SK-N-SH treated with all-trans-retinoic acid at 6 μM for 48 hours (cell line): ENCODE data around the gene TCF12.
"Not testable (repeated sequence)": the region's sequence is repeated elsewhere in the genome, so short reads cannot be mapped to it uniquely, and the experiment has no call there.

Experiments
- ATAC-seq: fragments of 200-7000 bp; cut with Tn5 transposase; 3 replicates; pipeline ENCODE4 v1.9.1; 2020; ENCODE audit warnings: mild to moderate bottlenecking, moderate library complexity
- ARNTL ChIP-seq: fragments of 450-650 bp; formaldehyde crosslinking; IDR thresholded peaks from 2 replicates; pipeline ENCODE4 v1.5.0; 2020; ENCODE audit warnings: low read depth, mild to moderate bottlenecking, moderate library complexity, borderline replicate concordance
- BACH2 ChIP-seq: fragments of 250-450 bp; sonication (Bioruptor Pico); IDR thresholded peaks from 2 replicates; pipeline ENCODE4 v1.9.0; 2021; ENCODE audit warnings: mild to moderate bottlenecking, borderline replicate concordance
- CSDC2 ChIP-seq: fragments of 250-450 bp; sonication (Bioruptor Pico); IDR thresholded peaks from 2 replicates; pipeline ENCODE4 v1.5.0; 2020; ENCODE audit warnings: mild to moderate bottlenecking, moderate library complexity
- ESRRG ChIP-seq: fragments of 250-450 bp; sonication (Bioruptor Pico); IDR thresholded peaks from 2 replicates; pipeline ENCODE4 v1.6.1; 2021; ENCODE audit warnings: mild to moderate bottlenecking
- GLIS3 ChIP-seq: fragments of 250-450 bp; sonication (Bioruptor Pico); IDR thresholded peaks from 2 replicates; pipeline ENCODE4 v1.5.0; 2020; ENCODE audit warnings: mild to moderate bottlenecking, moderate library complexity
- OSR1 ChIP-seq: fragments of 250-450 bp; sonication (Bioruptor Pico); IDR thresholded peaks from 2 replicates; pipeline ENCODE4 v1.8.0; 2022; ENCODE audit warnings: moderate library complexity, mild to moderate bottlenecking, inconsistent platforms
- POU6F1 ChIP-seq: fragments of 250-450 bp; sonication (Bioruptor Pico); IDR thresholded peaks from 2 replicates; pipeline ENCODE4 v1.8.0; 2021; ENCODE audit warnings: low read depth, mild to moderate bottlenecking, moderate library complexity, borderline replicate concordance
- PPARA ChIP-seq: fragments of 250-450 bp; sonication (Bioruptor Pico); IDR thresholded peaks from 2 replicates; pipeline ENCODE4 v1.5.0; 2020; ENCODE audit warnings: mild to moderate bottlenecking, borderline replicate concordance
- RARB ChIP-seq: fragments of 250-450 bp; sonication (Bioruptor Pico); IDR thresholded peaks from 2 replicates; pipeline ENCODE4 v1.8.0; 2021; ENCODE audit warnings: mild to moderate bottlenecking, moderate library complexity
- SNAI2 ChIP-seq: fragments of 250-450 bp; sonication (Bioruptor Pico); IDR thresholded peaks from 2 replicates; pipeline ENCODE4 v1.5.0; 2020; ENCODE audit warnings: mild to moderate bottlenecking, moderate library complexity
- TCF4 ChIP-seq: fragments of 250-450 bp; sonication (Bioruptor Pico); IDR thresholded peaks from 2 replicates; pipeline ENCODE4 v1.8.0; 2021; ENCODE audit warnings: mild to moderate bottlenecking, moderate library complexity, borderline replicate concordance
- TOX ChIP-seq: fragments of 250-450 bp; sonication (Bioruptor Pico); IDR thresholded peaks from 2 replicates; pipeline ENCODE4 v1.8.0; 2021; ENCODE audit warnings: mild to moderate bottlenecking, moderate library complexity, borderline replicate concordance
- ZC3H10 ChIP-seq: fragments of 250-450 bp; sonication (Bioruptor Pico); IDR thresholded peaks from 2 replicates; pipeline ENCODE4 v1.5.1; 2021; ENCODE audit warnings: mild to moderate bottlenecking, moderate library complexity
- ZFP3 ChIP-seq: fragments of 250-450 bp; sonication (Bioruptor Pico); IDR thresholded peaks from 2 replicates; pipeline ENCODE4 v1.5.0; 2020; ENCODE audit warnings: mild to moderate bottlenecking, moderate library complexity
- ZFP30 ChIP-seq: fragments of 450-650 bp; formaldehyde crosslinking; IDR thresholded peaks from 2 replicates; pipeline ENCODE4 v1.5.0; 2022; ENCODE audit warnings: mild to moderate bottlenecking, moderate library complexity
- ZNF565 ChIP-seq: fragments of 450-650 bp; formaldehyde crosslinking; conservative IDR thresholded peaks from 2 replicates; pipeline ENCODE4 v1.5.0; 2020; ENCODE audit warnings: low read depth, mild to moderate bottlenecking, moderate library complexity
- ZNF70 ChIP-seq: fragments of 450-650 bp; formaldehyde crosslinking; IDR thresholded peaks from 2 replicates; pipeline ENCODE4 v1.5.0; 2020; ENCODE audit warnings: mild to moderate bottlenecking, moderate library complexity
- ZNF8 ChIP-seq: fragments of 450-650 bp; formaldehyde crosslinking; IDR thresholded peaks from 2 replicates; pipeline ENCODE4 v1.5.0; 2020; ENCODE audit warnings: mild to moderate bottlenecking, moderate library complexity
- TF ChIP-seq, protein P1 (sequence below): fragments of 250-450 bp; sonication (Bioruptor Pico); IDR thresholded peaks from 2 replicates; pipeline ENCODE4 v1.5.0; 2020; ENCODE audit warnings: mild to moderate bottlenecking, moderate library complexity
- TF ChIP-seq, protein P2 (sequence below): fragments of 250-450 bp; sonication (Bioruptor Pico); IDR thresholded peaks from 2 replicates; pipeline ENCODE4 v1.5.1; 2020; ENCODE audit warnings: low read depth, mild to moderate bottlenecking, moderate library complexity
- TF ChIP-seq, protein P3 (sequence below): fragments of 250-450 bp; sonication (Bioruptor Pico); IDR thresholded peaks from 2 replicates; pipeline ENCODE4 v1.8.0; 2020; ENCODE audit warnings: mild to moderate bottlenecking, moderate library complexity, borderline replicate concordance
- TF ChIP-seq, protein P4 (sequence below): fragments of 250-450 bp; sonication (Bioruptor Pico); IDR thresholded peaks from 2 replicates; pipeline ENCODE4 v1.5.1; 2021; ENCODE audit warnings: mild to moderate bottlenecking, moderate library complexity

TCF12 gene

DNA sequence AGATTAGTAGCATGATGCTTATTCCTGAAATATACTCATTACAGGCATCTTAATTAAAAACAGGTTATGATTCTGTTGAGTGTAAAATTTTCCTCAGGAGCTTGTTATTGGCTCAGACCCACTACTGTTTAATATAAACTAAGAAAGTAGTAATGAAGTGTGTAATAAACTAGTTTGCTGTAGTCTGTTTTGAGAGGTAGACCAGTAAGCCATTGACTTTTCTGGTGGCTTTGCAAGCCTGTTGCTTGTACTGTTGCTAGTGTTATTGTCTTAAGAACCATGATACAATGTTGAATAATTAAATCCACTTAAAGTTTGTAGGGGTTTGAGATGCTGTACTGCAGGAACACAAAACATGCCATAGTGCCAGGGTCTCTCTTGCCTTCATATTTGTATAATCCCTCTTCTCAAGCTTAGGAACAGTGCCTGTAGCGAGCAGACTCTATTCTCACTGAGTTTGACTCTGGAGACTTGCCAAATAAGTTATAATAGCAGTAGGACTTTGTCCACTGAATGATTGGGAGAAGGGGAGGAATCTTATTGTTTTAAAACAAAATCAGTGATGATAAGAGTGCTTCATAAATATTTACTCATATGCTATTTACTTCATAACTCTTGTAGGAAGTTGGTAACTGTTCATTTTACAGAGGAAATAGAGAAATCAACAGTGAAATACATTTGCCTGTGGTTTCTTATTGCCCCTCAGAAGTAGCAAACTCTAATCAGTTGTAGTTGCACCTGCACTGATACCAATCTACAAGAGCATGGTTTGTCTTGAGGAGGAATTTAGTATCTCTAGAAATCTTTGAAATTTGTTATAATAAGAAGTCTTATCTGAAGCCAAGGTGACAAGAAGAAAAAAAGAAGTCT lies 13.4 kb downstream of the TCF12 start:
- no peak for ATAC-seq
- TF ChIP-seq ZFP3 (CRISPR knock-in tag) = no peak
- no peak for TF ChIP-seq TOX (CRISPR knock-in tag)
- no peak for TF ChIP-seq ZFP30
- no peak for TF ChIP-seq ZNF70
- no peak for TF ChIP-seq TCF4 (CRISPR knock-in tag)
- TF ChIP-seq, protein P1, sequence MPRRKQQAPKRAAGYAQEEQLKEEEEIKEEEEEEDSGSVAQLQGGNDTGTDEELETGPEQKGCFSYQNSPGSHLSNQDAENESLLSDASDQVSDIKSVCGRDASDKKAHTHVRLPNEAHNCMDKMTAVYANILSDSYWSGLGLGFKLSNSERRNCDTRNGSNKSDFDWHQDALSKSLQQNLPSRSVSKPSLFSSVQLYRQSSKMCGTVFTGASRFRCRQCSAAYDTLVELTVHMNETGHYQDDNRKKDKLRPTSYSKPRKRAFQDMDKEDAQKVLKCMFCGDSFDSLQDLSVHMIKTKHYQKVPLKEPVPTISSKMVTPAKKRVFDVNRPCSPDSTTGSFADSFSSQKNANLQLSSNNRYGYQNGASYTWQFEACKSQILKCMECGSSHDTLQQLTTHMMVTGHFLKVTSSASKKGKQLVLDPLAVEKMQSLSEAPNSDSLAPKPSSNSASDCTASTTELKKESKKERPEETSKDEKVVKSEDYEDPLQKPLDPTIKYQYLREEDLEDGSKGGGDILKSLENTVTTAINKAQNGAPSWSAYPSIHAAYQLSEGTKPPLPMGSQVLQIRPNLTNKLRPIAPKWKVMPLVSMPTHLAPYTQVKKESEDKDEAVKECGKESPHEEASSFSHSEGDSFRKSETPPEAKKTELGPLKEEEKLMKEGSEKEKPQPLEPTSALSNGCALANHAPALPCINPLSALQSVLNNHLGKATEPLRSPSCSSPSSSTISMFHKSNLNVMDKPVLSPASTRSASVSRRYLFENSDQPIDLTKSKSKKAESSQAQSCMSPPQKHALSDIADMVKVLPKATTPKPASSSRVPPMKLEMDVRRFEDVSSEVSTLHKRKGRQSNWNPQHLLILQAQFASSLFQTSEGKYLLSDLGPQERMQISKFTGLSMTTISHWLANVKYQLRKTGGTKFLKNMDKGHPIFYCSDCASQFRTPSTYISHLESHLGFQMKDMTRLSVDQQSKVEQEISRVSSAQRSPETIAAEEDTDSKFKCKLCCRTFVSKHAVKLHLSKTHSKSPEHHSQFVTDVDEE = no peak
- TF ChIP-seq, protein P2, sequence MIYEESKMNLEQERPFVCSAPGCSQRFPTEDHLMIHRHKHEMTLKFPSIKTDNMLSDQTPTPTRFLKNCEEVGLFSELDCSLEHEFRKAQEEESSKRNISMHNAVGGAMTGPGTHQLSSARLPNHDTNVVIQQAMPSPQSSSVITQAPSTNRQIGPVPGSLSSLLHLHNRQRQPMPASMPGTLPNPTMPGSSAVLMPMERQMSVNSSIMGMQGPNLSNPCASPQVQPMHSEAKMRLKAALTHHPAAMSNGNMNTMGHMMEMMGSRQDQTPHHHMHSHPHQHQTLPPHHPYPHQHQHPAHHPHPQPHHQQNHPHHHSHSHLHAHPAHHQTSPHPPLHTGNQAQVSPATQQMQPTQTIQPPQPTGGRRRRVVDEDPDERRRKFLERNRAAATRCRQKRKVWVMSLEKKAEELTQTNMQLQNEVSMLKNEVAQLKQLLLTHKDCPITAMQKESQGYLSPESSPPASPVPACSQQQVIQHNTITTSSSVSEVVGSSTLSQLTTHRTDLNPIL = no peak
- TF ChIP-seq ZNF8 (CRISPR knock-in tag) = no peak
- TF ChIP-seq, protein P3, sequence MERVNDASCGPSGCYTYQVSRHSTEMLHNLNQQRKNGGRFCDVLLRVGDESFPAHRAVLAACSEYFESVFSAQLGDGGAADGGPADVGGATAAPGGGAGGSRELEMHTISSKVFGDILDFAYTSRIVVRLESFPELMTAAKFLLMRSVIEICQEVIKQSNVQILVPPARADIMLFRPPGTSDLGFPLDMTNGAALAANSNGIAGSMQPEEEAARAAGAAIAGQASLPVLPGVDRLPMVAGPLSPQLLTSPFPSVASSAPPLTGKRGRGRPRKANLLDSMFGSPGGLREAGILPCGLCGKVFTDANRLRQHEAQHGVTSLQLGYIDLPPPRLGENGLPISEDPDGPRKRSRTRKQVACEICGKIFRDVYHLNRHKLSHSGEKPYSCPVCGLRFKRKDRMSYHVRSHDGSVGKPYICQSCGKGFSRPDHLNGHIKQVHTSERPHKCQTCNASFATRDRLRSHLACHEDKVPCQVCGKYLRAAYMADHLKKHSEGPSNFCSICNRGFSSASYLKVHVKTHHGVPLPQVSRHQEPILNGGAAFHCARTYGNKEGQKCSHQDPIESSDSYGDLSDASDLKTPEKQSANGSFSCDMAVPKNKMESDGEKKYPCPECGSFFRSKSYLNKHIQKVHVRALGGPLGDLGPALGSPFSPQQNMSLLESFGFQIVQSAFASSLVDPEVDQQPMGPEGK = no peak
- TF ChIP-seq ARNTL (CRISPR knock-in tag) = no peak
- TF ChIP-seq PPARA (CRISPR knock-in tag) = no peak
- no peak for TF ChIP-seq SNAI2 (CRISPR knock-in tag)
- TF ChIP-seq ZC3H10 (CRISPR knock-in tag) = no peak
- no peak for TF ChIP-seq RARB (CRISPR knock-in tag)
- TF ChIP-seq CSDC2 = no peak
- no peak for TF ChIP-seq GLIS3
- no peak for TF ChIP-seq BACH2
- TF ChIP-seq ZNF565 (CRISPR knock-in tag) = no peak
- no peak for TF ChIP-seq ESRRG

GRCh38 chr15:56932509-56932868 lies 14.0 kb downstream of the TCF12 start:
- not testable (repeated sequence) for ATAC-seq

DNA sequence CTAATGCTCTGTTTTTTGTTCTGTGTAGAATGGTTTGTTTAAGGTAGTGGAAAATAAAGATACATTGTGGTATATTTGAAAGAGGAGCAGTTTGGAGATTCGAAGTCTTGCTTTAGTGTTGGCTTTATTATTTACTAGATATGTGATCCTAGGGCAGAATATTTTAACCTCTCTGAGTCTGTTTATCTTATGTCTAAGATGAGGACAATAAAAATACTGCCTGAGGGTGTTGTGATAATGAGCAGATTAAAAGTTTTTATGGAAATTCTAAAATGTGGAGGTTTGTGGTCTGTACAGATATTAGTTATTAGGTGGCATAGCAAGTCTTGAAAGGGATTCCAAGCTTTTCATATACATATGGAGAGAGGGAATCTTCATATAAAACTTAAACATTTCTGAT lies 15.0 kb downstream of the TCF12 start:
- no peak for ATAC-seq
- TF ChIP-seq GLIS3 (no peak), TOX (CRISPR knock-in tag) (no peak), PPARA (CRISPR knock-in tag) (no peak), ZNF8 (CRISPR knock-in tag) (no peak), SNAI2 (CRISPR knock-in tag) (no peak), POU6F1 (CRISPR knock-in tag) (no peak), TCF4 (CRISPR knock-in tag) (no peak), OSR1 (CRISPR knock-in tag) (no peak), ZNF70 (no peak), ZC3H10 (CRISPR knock-in tag) (no peak)
- TF ChIP-seq, protein P4, sequence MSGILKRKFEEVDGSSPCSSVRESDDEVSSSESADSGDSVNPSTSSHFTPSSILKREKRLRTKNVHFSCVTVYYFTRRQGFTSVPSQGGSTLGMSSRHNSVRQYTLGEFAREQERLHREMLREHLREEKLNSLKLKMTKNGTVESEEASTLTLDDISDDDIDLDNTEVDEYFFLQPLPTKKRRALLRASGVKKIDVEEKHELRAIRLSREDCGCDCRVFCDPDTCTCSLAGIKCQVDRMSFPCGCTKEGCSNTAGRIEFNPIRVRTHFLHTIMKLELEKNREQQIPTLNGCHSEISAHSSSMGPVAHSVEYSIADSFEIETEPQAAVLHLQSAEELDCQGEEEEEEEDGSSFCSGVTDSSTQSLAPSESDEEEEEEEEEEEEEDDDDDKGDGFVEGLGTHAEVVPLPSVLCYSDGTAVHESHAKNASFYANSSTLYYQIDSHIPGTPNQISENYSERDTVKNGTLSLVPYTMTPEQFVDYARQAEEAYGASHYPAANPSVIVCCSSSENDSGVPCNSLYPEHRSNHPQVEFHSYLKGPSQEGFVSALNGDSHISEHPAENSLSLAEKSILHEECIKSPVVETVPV (CRISPR knock-in tag) = no peak
